22Rv1 (cell line): ENCODE measurements around the gene PACSIN1.

ENCODE experiments used
- ZFX ChIP-seq: fragments of 450-650 bp; IDR thresholded peaks from 2 replicates; pipeline ENCODE4 v1.6.1; 2017; ENCODE audit warnings: antibody characterized with exemption, borderline replicate concordance
- TF ChIP-seq, protein P1 (sequence below): fragments of 450-650 bp; IDR thresholded peaks from 2 replicates; pipeline ENCODE4 v1.5.1; 2017; ENCODE audit warnings: mild to moderate bottlenecking

DNA sequence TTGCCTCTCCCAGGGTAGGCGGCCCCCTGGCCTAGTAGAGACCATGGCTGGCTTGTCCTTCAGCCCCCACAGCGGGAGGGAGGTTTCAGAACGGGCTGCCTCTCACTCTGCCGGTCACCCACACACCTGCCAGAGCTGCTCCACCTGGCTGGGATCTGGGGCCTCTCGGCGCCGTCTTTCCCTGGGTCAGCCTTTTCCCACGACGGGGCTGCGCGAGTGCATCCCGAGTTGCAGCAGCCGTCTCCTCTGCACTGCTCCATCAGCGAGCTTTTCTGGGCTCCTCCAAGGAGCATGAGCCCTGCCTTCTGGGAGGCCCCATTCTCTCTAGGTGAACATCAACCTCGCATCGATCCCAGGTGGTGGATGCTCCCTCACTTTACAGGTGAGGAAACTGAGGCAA lies 106.1 kb downstream of the PACSIN1 start:
- TF ChIP-seq, protein P1, sequence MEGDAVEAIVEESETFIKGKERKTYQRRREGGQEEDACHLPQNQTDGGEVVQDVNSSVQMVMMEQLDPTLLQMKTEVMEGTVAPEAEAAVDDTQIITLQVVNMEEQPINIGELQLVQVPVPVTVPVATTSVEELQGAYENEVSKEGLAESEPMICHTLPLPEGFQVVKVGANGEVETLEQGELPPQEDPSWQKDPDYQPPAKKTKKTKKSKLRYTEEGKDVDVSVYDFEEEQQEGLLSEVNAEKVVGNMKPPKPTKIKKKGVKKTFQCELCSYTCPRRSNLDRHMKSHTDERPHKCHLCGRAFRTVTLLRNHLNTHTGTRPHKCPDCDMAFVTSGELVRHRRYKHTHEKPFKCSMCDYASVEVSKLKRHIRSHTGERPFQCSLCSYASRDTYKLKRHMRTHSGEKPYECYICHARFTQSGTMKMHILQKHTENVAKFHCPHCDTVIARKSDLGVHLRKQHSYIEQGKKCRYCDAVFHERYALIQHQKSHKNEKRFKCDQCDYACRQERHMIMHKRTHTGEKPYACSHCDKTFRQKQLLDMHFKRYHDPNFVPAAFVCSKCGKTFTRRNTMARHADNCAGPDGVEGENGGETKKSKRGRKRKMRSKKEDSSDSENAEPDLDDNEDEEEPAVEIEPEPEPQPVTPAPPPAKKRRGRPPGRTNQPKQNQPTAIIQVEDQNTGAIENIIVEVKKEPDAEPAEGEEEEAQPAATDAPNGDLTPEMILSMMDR, result no peak
- no peak for TF ChIP-seq ZFX
